Left ventricle myocardium inferior (tissue), 1 donor: ENCODE results near the gene TRPV5. TPM values are rescaled to one million over a fixed set of nuclear protein-coding genes. Genes with fewer than 3 reads are reported as not detected.
"Not testable (repeated sequence)": the region's sequence is repeated elsewhere in the genome, so short reads cannot be mapped to it uniquely, and the experiment has no call there.

Source experiments
- DNase-seq: peaks from one replicate; pipeline ENCODE4 v3.0.0-alpha.2; 2020
- H3K27ac ChIP-seq: fragments of 200-600 bp; replicated peaks from 2 replicates; pipeline ENCODE4 v1.8.0; 2021
- H3K27me3 ChIP-seq: fragments of 200-600 bp; 2 replicates; pipeline ENCODE4 v1.8.0; 2021; ENCODE audit warnings: low read depth
- H3K36me3 ChIP-seq: fragments of 200-600 bp; 2 replicates; pipeline ENCODE4 v1.8.0; 2021
- H3K4me1 ChIP-seq: fragments of 200-600 bp; 2 replicates; pipeline ENCODE4 v1.8.0; 2021
- H3K4me3 ChIP-seq: fragments of 200-600 bp; 2 replicates; pipeline ENCODE4 v1.8.0; 2021; ENCODE audit warnings: mild to moderate bottlenecking, moderate library complexity
- H3K9me3 ChIP-seq: fragments of 200-600 bp; replicated peaks from 2 replicates; pipeline ENCODE4 v1.8.0; 2021
- CTCF ChIP-seq: fragments of 200-600 bp; IDR thresholded peaks from 2 replicates; pipeline ENCODE4 v1.8.0; 2021; ENCODE audit warnings: antibody characterized with exemption, mild to moderate bottlenecking, borderline replicate concordance
- intact Hi-C: fragments of 100-400 bp; cut with micrococcal nuclease; formaldehyde crosslinking; loops from one replicate; pipeline ENCODE4 v1.11.0; 2022
- long read RNA-seq: library from polyadenylated mRNA; unstranded; transcript quantifications from one replicate; pipeline ENCODE4 v2.0.0, GENCODE V29; 2021
- total RNA-seq: library from RNA; stranded (reverse); fragmentation: NEBNext Ultra II Directional; extraction: Animal tissue kit (Norgen Biotek cat#: 25700); gene quantifications from one replicate; pipeline ENCODE4 v1.2.1, GENCODE V29; 2021
- donor health status: DM: no; HTN: yes; CAD: no; lungs with severe emphysema.

TRPV5 gene
- total RNA-seq: not detected
- long read RNA-seq: 0 reads

- intact Hi-C loops: no loop called here
- TF ChIP-seq CTCF: no peak
- H3K9me3 ChIP-seq: no peaks in the 10 kb centered on the region
- no peak for DNase-seq
- no peaks in the 10 kb centered on the region for H3K4me1 ChIP-seq
- no peak within 1 kb of the TSS for H3K4me3 ChIP-seq
- H3K27me3 ChIP-seq: peaks cover 38% of the 10 kb centered on the region
- H3K27ac ChIP-seq: no peak within 1 kb of the TSS
- no peaks in the 10 kb centered on the region for H3K36me3 ChIP-seq
These were observed at the start of gene TRPV5 for GRCh38 chr7:142933624-142934023. Gene TRPV5 (minus strand): TSS chr7:142933746. CDS start chr7:142933459, 287 bp downstream.

GRCh38 chr7:142978402-142978801, 44.9 kb upstream of the TRPV5 start:
- not testable (repeated sequence) for DNase-seq

GRCh38 chr7:142974626-142975025, 41.1 kb upstream of the TRPV5 start:
- Histone ChIP-seq H3K4me3 (no peak overlapping the region), H3K4me1 (no peaks in the 10 kb centered on the region), H3K27me3 (no peaks in the 10 kb centered on the region), H3K9me3 (peaks cover 16% of the 10 kb centered on the region), H3K36me3 (no peaks in the 10 kb centered on the region), H3K27ac (no peak overlapping the region)
- DNase-seq: no peak
- intact Hi-C loops: no loop called here
- no peak for TF ChIP-seq CTCF

More at GRCh38 chr7:142978402-142978801, 44.9 kb upstream of the TRPV5 start:
- H3K27me3 ChIP-seq, H3K4me3 ChIP-seq, H3K4me1 ChIP-seq, H3K27ac ChIP-seq, intact Hi-C loops, H3K36me3 ChIP-seq: not testable (repeated sequence)
- H3K9me3 ChIP-seq: peaks cover 41% of the 10 kb centered on the region

GRCh38 chr7:142969183-142969582, 35.6 kb upstream of the TRPV5 start:
- Histone ChIP-seq H3K4me1 (no peaks in the 10 kb centered on the region), H3K27me3 (peaks cover 22% of the 10 kb centered on the region), H3K9me3 (no peaks in the 10 kb centered on the region), H3K27ac (no peak overlapping the region), H3K4me3 (no peak overlapping the region), H3K36me3 (no peaks in the 10 kb centered on the region)
- no peak for TF ChIP-seq CTCF
- no peak for DNase-seq
- intact Hi-C loops: no loop called here

GRCh38 chr7:142968229-142968628, 34.7 kb upstream of the TRPV5 start:
- intact Hi-C loops: no loop called here
- Histone ChIP-seq H3K27me3 (peaks cover 32% of the 10 kb centered on the region), H3K9me3 (no peaks in the 10 kb centered on the region), H3K4me3 (no peak overlapping the region), H3K4me1 (no peaks in the 10 kb centered on the region), H3K36me3 (no peaks in the 10 kb centered on the region), H3K27ac (no peak overlapping the region)
- DNase-seq: no peak
- no peak for TF ChIP-seq CTCF

GRCh38 chr7:142964502-142965246, 31.1 kb upstream of the TRPV5 start:
- Histone ChIP-seq H3K4me1 (no peaks in the 10 kb centered on the region), H3K27ac (no peak overlapping the region), H3K27me3 (peaks cover 36% of the 10 kb centered on the region), H3K9me3 (no peaks in the 10 kb centered on the region), H3K4me3 (no peak overlapping the region), H3K36me3 (no peaks in the 10 kb centered on the region)
- no peak for TF ChIP-seq CTCF
- no peak for DNase-seq
- intact Hi-C loops: no loop called here
